Thymus (tissue), 14 donors: Measurements from ENCODE around the gene CNOT11. TPM values are rescaled to one million over a fixed set of nuclear protein-coding genes. Genes with fewer than 3 reads are reported as not detected.
"Not testable (repeated sequence)": the region's sequence is repeated elsewhere in the genome, so short reads cannot be mapped to it uniquely, and the experiment has no call there.

ENCODE experiments used
- DNase-seq, 9 donors: peaks; one replicate each; pipeline ENCODE4 v3.0.0-alpha.2; 2013; ENCODE audit warnings: low spot score in 9 of 9, low read depth in 6 of 9, missing footprints in 1 of 9
- H3K27ac ChIP-seq, 2 donors: one replicate each; pipeline ENCODE4 v1.5.1; 2013; ENCODE audit warnings: control low read depth in 1 of 2, low read depth in 1 of 2, low read length in 1 of 2, mild to moderate bottlenecking in 1 of 2, moderate library complexity in 1 of 2
- H3K27me3 ChIP-seq, 2 donors: one replicate each; pipeline ENCODE4 v1.5.1; 2013; ENCODE audit warnings: low read length in 1 of 2; ENCODE audit not compliant: control insufficient read depth in 2 of 2, insufficient read depth in 1 of 2
- H3K36me3 ChIP-seq, 2 donors: one replicate each; pipeline ENCODE4 v1.5.1; 2013; ENCODE audit warnings: low read length in 1 of 2, mild to moderate bottlenecking in 1 of 2, moderate library complexity in 1 of 2; ENCODE audit not compliant: control insufficient read depth in 2 of 2, insufficient read depth in 2 of 2
- H3K4me1 ChIP-seq, 2 donors: one replicate each; pipeline ENCODE4 v1.5.1; 2013; ENCODE audit warnings: low read length in 2 of 2; ENCODE audit not compliant: control insufficient read depth in 2 of 2, insufficient read depth in 2 of 2
- H3K4me3 ChIP-seq, 2 donors: one replicate each; pipeline ENCODE4 v1.5.1; 2013; ENCODE audit warnings: low read length in 2 of 2, control low read depth in 1 of 2, mild to moderate bottlenecking in 1 of 2
- H3K9me3 ChIP-seq, 2 donors: one replicate each; pipeline ENCODE4 v1.5.1; 2013; ENCODE audit warnings: low read length in 1 of 2, mild to moderate bottlenecking in 1 of 2; ENCODE audit not compliant: control insufficient read depth in 2 of 2, insufficient read depth in 1 of 2
- WGBS: extraction: QIAGEN DNeasy Blood & Tissue Kit; methylation state at CpG from one replicate; pipeline ENCODE4 v1.1.7; 2013; 5-methylcytosine and 5-hydroxymethylcytosine counted together
- long read RNA-seq, 10 donors: transcript quantifications; one replicate each; lab custom pipeline, GENCODE V29; 2026
- polyA plus RNA-seq: library from polyadenylated mRNA; stranded (reverse); fragments of 200-250 nt; gene quantifications from one replicate; pipeline ENCODE4 v1.2.3, GENCODE V29; 2013
- total RNA-seq: library from RNA; stranded (reverse); fragments of 120-200 nt; gene quantifications from one replicate; pipeline ENCODE4 v1.2.4, GENCODE V29; 2013
- donor health status: healthy.

CNOT11 gene
- total RNA-seq (49.4 TPM), polyA plus RNA-seq (34.0 TPM)
- long read RNA-seq, donor 1, partial matches to known transcripts: 0 of 4 reads
- long read RNA-seq, donor 1, other reads (novel, unspliced or antisense): 0 of 4 reads
- long read RNA-seq, donor 2, transcript CNOT11-201 (7 exons, 2,599 nt): major isoform, 25 of 210 reads
- long read RNA-seq, donor 2, partial matches to known transcripts: 164 of 210 reads
- long read RNA-seq, donor 2, other reads (novel, unspliced or antisense): 21 of 210 reads
- long read RNA-seq, donor 3, transcript CNOT11-201 (7 exons, 2,599 nt): major isoform, 13 of 56 reads
- long read RNA-seq, donor 3, partial matches to known transcripts: 29 of 56 reads
- long read RNA-seq, donor 3, other reads (novel, unspliced or antisense): 14 of 56 reads
- long read RNA-seq, donor 4, transcript CNOT11-201 (7 exons, 2,599 nt): major isoform, 6 of 43 reads
- long read RNA-seq, donor 4, partial matches to known transcripts: 37 of 43 reads
- long read RNA-seq, donor 4, other reads (novel, unspliced or antisense): 0 of 43 reads
- long read RNA-seq, donor 5, transcript CNOT11-201 (7 exons, 2,599 nt): major isoform, 26 of 94 reads
- long read RNA-seq, donor 5, partial matches to known transcripts: 61 of 94 reads
- long read RNA-seq, donor 5, other reads (novel, unspliced or antisense): 6 of 94 reads
- long read RNA-seq, donor 6, transcript CNOT11-201 (7 exons, 2,599 nt): major isoform, 17 of 87 reads
- long read RNA-seq, donor 6, partial matches to known transcripts: 57 of 87 reads
- long read RNA-seq, donor 6, other reads (novel, unspliced or antisense): 12 of 87 reads
- long read RNA-seq, donor 7, transcript CNOT11-201 (7 exons, 2,599 nt): major isoform, 7 of 18 reads
- long read RNA-seq, donor 7, partial matches to known transcripts: 11 of 18 reads
- long read RNA-seq, donor 7, other reads (novel, unspliced or antisense): 0 of 18 reads
- long read RNA-seq, donor 8, transcript CNOT11-201 (7 exons, 2,599 nt): major isoform, 10 of 11 reads
- long read RNA-seq, donor 8, partial matches to known transcripts: 0 of 11 reads
- long read RNA-seq, donor 8, other reads (novel, unspliced or antisense): 0 of 11 reads
- long read RNA-seq, donor 9, transcript CNOT11-201 (7 exons, 2,599 nt): major isoform, 8 of 34 reads
- long read RNA-seq, donor 9, partial matches to known transcripts: 0 of 34 reads
- long read RNA-seq, donor 9, other reads (novel, unspliced or antisense): 25 of 34 reads
- long read RNA-seq, donor 10, transcript CNOT11-201 (7 exons, 2,599 nt): major isoform, 6 of 41 reads
- long read RNA-seq, donor 10, partial matches to known transcripts: 26 of 41 reads
- long read RNA-seq, donor 10, other reads (novel, unspliced or antisense): 9 of 41 reads

DNA sequence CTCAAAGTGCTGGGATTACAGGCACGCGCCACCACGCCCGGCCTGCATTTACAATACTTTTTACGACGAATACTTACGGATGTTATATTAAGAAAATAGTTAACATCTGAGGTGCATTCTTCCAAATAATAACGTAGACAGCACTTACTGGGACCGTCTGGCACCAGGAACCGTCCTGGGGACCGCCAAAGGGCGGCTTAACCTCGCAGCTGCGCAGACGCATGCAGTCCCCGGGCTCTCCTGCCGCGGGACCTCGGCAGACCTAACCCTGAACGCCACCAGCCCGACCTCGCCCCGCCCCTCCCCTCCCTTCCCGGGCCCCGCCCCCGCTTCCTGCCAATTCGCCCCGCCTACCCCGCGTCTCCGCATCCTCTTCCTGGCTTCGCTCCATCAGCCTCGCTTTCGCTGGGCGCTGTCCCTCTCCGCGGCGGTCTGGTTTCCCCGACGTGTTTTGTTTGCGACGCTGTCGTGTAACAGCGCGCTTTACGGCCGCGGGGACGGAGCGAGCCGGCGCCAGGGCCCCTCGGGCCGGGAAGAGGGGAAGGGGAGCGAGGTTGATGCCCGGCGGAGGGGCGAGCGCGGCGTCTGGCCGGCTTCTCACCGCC, at the start of gene CNOT11:
Gene CNOT11 (plus strand): TSS at position 479 of the 605 bp plus-strand sequence. CDS start 79 bp downstream, at position 558.
- peak within 1 kb of the TSS; percentile 81 to 99 for H3K4me3 ChIP-seq
- H3K9me3 ChIP-seq: no peaks in the 10 kb centered on the region
- peak; percentile 94 to 100 (median 99) for DNase-seq
- under 1% methylated on average over 63 of the region's 63 CpGs for WGBS
- H3K4me1 ChIP-seq: peaks cover 14 to 23% of the 10 kb centered on the region in 2 donors
- H3K27ac ChIP-seq: peak within 1 kb of the TSS; percentile 90 to 99
- peaks cover 3 to 9% of the 10 kb centered on the region in 2 donors for H3K36me3 ChIP-seq
- no peaks in the 10 kb centered on the region for H3K27me3 ChIP-seq

- 97% methylated on average over 4 of the region's 4 CpGs for WGBS
- no peak overlapping the region for H3K4me3 ChIP-seq
- H3K36me3 ChIP-seq: no peaks in the 10 kb centered on the region
- no peak for DNase-seq
- no peak overlapping the region for H3K27ac ChIP-seq
- H3K9me3 ChIP-seq: no peaks in the 10 kb centered on the region
- no peaks in the 10 kb centered on the region for H3K27me3 ChIP-seq
- H3K4me1 ChIP-seq: no peaks in the 10 kb centered on the region
These were observed 48.1 kb upstream of the CNOT11 start for GRCh38 chr2:101204400-101205115.

DNA sequence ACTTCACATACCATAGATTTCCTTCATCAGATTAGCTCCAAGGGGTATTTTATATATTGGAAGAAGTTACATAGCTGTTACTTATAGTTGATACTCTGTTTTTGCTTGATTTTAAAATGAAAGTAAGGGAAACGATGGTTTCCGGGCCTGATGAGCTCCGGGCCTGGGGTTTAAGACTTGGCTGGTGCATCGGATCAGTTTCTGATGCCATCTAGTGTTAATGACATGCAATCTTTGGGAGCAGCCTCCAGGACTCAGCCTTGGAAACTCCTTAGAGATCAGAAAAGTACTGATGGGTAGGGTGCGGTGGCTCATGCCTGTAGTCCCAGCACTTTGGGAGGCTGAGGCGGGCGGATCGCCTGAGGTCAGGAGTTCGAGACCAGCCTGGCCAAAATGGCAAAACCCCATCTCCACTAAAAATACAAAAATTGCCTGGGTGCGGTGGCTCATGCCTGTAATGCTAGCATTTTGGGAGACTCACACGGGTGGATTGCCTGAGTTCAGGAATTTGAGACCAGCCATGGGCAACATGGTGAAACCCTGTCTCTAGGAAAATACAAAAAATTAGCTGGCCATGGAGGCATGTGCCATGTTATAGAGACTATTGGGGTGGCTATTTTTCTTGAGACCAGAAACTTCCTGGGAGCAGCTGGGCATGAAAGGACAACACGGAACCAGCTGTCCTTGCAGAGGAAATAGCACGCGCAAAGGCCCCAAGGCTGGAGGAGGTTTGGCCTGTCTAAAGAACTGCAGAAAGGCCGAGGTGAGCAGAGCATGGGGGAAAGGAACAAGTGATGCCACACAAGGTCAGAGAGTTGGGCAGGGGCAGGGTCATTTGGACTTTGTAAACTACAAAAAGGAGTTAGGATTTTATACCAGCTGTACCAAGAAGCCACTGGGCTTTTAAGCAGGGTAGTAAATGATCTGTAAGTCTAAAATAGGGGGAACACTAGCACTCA, 46.9 kb upstream of the CNOT11 start:
- H3K4me1 ChIP-seq: no peaks in the 10 kb centered on the region
- no peaks in the 10 kb centered on the region for H3K27me3 ChIP-seq
- no peaks in the 10 kb centered on the region for H3K36me3 ChIP-seq
- H3K4me3 ChIP-seq: no peak overlapping the region
- DNase-seq: peak in 6 of 9 donors; percentile 28 to 72 (median 36)
- no peaks in the 10 kb centered on the region for H3K9me3 ChIP-seq
- H3K27ac ChIP-seq: no peak overlapping the region
- 62% methylated on average over 15 of the region's 15 CpGs for WGBS

DNA sequence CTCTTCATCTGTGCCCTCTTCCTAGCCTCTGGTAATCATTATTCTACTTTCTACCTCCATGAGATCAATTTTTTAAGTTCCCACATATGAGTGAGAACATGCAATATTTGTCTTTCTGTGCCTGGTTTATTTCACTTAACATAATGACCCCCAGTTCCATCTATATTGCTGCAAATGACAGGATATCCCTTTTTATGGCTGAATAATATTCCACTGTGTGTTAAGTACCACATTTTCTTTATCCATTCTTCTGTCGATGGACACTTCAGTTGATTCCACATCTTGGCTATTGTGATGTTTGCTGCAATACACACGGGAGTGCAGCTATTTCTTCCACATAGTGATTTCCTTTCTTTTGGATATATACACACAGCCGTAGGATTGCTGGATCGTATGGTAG, 43.9 kb upstream of the CNOT11 start:
- Histone ChIP-seq H3K4me3 (no peak overlapping the region), H3K27me3 (no peaks in the 10 kb centered on the region), H3K27ac (no peak overlapping the region), H3K36me3 (no peaks in the 10 kb centered on the region), H3K4me1 (no peaks in the 10 kb centered on the region), H3K9me3 (no peaks in the 10 kb centered on the region)
- no peak for DNase-seq
- 74% methylated on average over 4 of the region's 4 CpGs for WGBS

GRCh38 chr2:101219246-101219645, 33.4 kb upstream of the CNOT11 start:
- no peaks in the 10 kb centered on the region for H3K36me3 ChIP-seq
- H3K4me3 ChIP-seq: no peak overlapping the region
- H3K27me3 ChIP-seq: no peaks in the 10 kb centered on the region
- H3K27ac ChIP-seq: no peak overlapping the region
- H3K4me1 ChIP-seq: peaks cover 9 to 12% of the 10 kb centered on the region in 2 donors
- peaks cover 0 to 4% of the 10 kb centered on the region in 2 donors for H3K9me3 ChIP-seq
- 96% methylated on average over 7 of the region's 7 CpGs for WGBS
- DNase-seq: no peak

DNA sequence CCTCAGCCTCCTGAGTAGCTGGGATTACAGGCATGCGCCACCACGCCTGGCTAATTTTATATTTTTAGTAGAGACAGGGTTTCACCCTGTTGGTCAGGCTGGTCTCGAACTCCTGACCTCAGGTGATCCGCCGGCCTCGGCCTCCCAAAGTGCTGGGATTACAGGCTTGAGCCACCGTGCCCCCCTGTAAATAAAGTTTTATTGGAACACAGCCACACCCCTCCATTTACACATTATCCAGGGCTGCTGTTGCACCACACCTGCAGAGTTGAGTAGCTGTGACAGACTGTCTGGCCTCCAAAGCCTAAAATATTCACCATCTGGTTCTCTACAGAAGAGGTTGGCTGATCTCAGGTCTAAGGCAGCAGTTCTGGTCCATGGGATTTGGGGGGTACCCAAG, 32.6 kb upstream of the CNOT11 start:
- not testable (repeated sequence) for H3K27me3 ChIP-seq, H3K4me3 ChIP-seq, DNase-seq, H3K36me3 ChIP-seq, H3K9me3 ChIP-seq, H3K27ac ChIP-seq
- H3K4me1 ChIP-seq: peaks cover 10 to 14% of the 10 kb centered on the region in 2 donors
- WGBS: 99% methylated on average over 7 of the region's 7 CpGs

DNA sequence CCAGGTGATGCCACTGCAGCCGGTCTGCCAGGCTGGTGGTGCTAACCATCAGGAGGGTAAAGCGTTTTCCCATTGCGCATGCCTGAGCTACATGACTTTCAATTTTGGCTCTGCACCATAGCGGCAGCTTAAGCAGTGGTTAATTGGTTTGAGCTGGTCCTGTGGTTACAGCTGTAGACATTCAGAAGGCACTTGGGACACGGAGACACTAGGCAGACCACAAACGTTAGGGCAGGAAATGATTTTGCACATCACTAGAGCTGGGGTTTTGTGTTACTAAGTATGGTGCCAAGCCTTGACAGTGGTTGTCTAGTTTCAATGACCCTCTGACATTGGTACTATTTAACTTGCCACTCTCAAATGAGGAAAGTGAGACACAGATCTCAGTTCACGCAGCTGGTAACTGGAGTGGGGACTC, 28.9 kb upstream of the CNOT11 start:
- Histone ChIP-seq H3K9me3 (peaks cover 0 to 8% of the 10 kb centered on the region in 2 donors), H3K36me3 (no peaks in the 10 kb centered on the region), H3K4me3 (no peak overlapping the region), H3K27me3 (no peaks in the 10 kb centered on the region), H3K27ac (peak overlapping the region; percentile 43 to 68), H3K4me1 (peaks cover 10 to 14% of the 10 kb centered on the region in 2 donors)
- WGBS: 10% methylated on average over 7 of the region's 7 CpGs
- DNase-seq: peak in 8 of 9 donors; percentile 29 to 80 (median 40)
